NOMO-1 (cell line): Measurements from ENCODE around the gene DIRAS1.

ENCODE experiments used
- DNase-seq, 2 experiments: peaks; one replicate each; lab custom pipeline; 2025; ENCODE audit not compliant: unreplicated experiment in 2 of 2; lab: John Stamatoyannopoulos, UW

DIRAS1 gene, protein sequence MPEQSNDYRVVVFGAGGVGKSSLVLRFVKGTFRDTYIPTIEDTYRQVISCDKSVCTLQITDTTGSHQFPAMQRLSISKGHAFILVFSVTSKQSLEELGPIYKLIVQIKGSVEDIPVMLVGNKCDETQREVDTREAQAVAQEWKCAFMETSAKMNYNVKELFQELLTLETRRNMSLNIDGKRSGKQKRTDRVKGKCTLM

GRCh38 chr19:2720777-2721569 lies at the start of gene DIRAS1:
Gene DIRAS1, minus strand, starts transcription at chr19:2721372. Its CDS starts 3,566 bp downstream, at chr19:2717806.
- no peak for DNase-seq

DNA sequence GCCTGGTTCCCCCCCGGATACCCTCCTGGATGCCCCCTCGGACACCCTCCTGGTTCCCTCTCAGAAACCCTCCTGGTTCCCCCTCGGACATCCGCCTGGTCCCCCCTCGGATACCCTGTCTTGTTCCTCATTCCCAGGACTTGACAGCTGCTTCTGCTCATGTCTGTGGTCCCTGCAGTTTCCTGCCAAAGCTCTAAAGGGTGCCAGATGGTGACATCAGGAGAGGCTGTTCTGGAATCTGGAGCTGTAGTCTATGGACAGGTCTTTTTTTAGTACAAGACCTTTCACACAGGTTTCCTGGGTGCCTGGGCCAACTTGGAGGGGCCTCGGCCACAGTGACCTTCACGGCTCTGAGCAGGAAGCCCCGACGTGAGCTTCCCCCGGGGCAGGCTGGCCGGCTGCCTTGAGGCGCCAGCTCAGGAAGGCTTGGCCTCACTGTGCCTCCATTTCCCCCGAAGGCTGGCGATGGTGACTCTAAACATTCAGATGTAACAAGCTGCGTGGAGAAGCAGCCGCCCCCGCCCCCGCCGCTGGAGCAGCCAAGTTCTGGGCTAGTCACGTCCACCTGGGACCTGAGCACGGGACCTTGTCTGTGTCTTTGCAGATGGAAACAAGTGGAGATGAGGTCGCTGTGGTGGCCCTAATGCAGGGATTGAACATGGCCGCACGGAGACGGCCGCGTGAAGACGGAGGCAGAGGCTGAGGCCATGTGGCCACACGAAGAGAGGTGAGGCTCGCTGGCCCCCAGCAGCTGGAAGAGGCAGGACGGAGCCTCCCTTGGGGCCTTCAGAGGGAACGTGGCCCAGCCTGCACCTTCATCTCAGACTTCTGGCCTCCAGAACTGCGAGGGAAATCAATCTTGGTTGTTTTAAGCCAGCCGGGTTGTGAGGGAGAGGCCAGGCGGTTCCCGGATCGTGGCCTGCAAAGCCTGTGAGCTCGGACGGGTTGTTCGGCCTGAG lies 49.2 kb upstream of the DIRAS1 start:
- no peak for DNase-seq

- no peak for DNase-seq
Measured at GRCh38 chr19:2769218-2769617, 48.0 kb upstream of the DIRAS1 start.

GRCh38 chr19:2768365-2769132 lies 47.4 kb upstream of the DIRAS1 start:
- DNase-seq, result no peak

GRCh38 chr19:2767688-2768087 lies 46.5 kb upstream of the DIRAS1 start:
- DNase-seq, result no peak

DNA sequence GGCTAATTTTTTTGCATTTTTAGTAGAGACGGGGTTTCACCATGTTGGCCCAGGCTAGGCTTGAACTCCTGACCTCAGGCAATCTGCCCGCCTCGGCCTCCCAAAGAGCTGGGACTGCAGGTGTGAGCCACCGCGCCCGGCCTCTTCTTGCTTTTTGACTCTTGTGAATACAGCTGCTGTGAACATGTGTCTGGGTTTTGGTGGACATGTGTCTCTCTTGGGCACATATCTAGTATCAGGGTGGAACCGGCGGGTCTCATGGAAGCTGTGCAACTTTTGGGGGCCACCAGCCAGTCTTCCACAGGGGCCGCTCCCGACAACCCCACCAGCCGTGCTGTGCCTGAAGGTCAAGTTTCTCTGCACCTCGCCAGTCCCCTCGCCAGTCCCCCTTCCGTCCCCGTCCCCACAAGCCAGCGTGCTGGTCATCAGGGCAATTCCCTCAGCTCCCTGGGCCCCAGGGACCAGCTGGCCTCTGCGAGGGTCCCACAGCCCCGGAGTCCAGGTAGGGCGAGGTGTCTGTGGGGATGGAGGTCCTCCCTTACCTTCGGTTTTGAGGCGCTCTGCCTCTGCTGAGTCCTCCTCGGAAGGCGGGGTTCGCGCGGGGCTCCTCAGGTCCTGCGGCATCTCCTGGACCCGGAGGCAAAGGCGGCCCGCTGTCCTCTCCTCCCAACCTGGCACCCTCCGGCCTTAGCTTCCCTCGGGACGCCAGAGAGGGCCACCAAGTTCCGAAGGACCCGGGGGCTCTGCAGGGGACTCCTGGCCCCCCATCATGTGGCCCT lies 45.6 kb upstream of the DIRAS1 start:
- no peak for DNase-seq

- DNase-seq, result no peak
Measured at GRCh38 chr19:2765376-2765775, 44.2 kb upstream of the DIRAS1 start.

DNA sequence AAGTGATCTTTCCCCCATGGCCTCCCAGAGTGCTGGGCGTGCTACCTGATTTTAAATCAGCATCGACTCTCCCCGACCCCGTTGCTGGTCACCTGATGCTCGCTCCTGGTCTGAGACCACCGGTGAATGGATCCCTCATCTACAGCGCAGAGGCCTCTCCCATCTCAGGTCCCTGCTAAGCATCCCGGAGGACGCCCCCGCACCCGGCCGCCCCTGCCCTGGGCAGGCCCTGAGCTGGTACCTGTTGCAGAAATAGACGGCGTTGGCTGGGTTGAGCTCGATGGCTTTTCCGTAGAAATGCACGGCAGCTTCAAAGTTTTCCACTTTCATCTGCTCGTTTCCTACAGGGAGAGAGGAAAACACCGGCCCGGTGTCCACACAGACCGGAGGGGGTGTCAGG lies 43.8 kb upstream of the DIRAS1 start:
- DNase-seq, result no peak

DNA sequence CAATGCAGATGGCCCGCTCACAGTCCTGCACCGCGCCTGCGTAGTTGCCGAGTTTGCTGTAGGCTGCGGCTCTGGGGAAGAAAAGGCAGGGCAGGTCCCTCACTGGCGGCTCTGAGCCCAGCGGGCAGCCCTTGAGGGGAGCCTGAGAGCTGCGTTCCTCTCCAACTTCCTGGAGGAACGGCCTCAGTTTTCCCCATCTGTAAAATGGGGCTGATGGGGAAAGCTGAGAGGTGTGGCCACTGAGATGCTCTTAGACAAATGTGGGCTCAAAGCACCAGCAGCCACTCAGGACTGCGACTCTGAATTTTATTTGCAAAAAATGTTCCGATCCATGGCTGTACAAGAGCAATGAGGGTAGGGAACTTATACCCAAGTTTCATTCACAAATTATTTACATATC lies 42.5 kb upstream of the DIRAS1 start:
- DNase-seq, result no peak

DNA sequence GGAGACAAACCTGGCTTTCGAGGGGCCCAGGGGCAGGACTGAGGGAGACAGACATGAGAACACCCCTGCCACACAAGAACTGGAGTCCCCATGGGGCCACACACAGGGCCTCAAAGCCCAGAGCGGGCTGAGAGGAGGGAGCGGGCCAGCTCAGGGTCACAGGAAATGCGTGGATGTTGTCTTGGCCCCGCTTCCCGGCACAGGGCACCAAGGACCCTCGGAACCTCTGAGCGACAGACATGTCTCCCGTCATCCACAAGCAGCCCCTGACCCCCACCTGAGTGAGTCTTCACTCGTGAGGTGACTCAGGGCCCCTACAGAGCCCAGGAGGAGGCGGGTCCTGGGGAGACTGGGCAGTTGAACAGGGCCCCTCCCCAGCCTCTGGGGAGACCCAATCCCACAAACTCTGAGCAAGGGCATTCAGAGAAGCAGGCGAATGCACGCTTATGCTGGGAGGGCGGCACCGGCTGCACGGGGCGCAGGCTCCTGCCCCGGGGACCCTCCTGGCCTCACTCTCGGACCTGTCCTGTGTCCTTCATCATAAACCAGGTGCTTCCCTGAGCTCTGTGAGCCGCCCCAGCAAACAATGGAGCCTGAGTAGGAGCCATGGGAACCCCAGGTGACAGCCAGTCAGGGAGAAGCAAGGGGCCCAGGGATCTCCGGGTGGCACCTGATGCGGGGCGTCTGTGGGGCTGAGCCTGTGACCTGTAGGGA lies 41.8 kb upstream of the DIRAS1 start:
- no peak for DNase-seq

DNA sequence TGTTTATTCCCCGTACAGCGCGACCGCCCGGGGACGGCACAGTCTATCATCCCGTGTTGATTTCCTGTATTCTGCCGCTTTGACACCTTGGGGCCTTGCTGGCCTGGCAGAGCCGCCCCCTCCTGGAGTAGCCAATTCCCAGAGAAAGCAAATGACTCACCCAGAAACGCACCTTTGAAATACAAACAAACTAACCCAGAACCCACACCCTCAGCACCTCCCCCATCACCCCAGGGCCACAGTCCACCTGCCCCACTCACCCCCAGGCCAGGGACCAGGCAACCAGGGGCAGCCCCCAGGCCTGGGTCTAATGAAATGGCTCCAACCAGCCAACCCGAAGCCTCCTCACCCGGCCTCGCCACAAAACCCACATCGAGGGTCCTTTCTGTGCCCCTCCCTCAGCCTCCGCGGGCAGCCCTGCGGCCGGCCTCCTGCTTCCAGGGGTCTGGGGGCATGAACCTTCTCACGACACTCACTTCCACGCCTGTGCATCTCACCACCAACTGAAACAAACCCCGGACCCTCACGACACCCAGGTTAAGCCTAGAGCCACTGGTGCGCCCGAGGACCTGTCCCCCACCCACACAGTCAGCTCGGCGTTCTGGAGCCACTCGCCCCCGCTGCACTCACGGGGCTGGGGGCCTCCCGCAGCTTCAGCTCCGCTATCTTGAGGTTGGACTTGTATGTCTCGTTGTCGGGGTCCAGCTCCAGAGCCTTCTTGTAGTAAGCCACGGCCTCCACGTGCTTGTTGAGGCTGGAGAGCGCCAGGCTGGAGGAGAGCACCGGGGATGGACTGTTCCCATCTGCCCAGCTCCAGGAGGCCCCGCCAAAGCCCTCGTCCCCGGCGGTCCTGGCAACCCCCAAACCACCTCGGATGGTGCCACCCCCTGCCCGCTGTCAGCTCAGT lies 41.0 kb upstream of the DIRAS1 start:
- DNase-seq, result no peak

DNA sequence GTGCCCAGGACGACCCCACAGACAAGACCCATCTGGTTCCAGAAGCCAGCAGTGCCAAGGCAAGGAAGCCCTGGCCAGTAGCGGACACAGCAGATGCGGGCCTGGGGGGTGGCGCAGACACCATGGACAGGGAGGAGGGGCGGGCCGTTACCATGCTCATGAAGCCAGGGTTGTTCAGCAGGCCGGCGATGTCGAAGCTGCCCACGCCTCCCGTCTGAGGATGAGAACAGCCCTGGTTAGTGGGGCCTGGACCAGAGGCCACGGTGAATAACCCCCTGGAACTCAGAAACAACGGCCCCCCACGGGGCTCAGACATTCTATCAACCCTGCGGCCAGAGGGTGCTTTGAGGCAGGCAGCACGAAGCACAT lies 40.1 kb upstream of the DIRAS1 start:
- no peak for DNase-seq

GRCh38 chr19:2759965-2760364 lies 38.8 kb upstream of the DIRAS1 start:
- DNase-seq, result no peak

- DNase-seq, result no peak
Measured at GRCh38 chr19:2759362-2759761, 38.2 kb upstream of the DIRAS1 start.

- no peak for DNase-seq
Measured at GRCh38 chr19:2758601-2759313, 37.6 kb upstream of the DIRAS1 start.

DNA sequence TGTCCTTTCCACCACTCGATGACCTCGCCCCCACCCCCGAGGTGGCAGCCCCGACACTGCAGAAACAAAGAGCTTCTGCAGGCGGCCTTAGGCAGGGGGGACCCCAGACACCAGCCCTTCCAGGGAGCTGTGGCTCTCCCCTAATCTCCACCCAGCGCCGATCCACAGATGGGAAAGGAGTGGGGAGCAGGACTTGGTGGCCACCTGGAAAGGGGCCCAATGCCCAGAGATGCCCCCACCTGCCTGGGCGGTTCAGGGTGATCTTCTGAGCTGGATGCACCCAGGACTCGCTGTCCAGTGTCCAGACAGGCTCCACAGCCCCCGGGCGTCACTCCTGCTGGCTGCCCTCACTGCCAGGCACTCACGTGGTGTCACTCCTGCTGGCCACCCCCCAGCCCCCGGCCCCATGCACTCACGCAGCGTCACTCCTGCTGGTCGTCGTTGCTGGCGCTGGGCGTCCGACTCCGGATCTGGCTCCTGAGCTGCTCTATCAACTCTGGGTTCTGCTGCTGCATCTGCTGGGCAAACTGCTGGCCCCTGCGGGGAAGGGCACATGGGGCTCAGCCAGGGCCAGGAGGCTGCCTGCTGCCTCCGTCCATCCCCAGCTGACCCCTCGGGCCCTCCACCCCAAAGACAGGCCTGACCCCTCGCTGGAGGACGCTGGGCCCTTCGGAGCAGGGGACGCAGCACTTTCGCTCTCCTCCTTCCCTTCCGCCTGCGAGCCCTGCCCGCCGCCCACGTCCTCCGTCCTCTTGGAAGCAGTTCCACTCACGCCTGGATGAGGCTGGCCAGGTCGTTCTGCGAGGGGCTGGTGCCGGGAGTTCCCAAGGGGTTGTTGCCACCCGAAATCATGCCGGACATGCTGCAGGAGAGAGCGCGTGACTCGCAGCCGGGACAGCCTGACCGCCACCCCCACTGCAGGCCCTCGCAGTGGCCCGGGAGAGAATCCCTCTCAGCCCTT lies 36.0 kb upstream of the DIRAS1 start:
- no peak for DNase-seq

DNA sequence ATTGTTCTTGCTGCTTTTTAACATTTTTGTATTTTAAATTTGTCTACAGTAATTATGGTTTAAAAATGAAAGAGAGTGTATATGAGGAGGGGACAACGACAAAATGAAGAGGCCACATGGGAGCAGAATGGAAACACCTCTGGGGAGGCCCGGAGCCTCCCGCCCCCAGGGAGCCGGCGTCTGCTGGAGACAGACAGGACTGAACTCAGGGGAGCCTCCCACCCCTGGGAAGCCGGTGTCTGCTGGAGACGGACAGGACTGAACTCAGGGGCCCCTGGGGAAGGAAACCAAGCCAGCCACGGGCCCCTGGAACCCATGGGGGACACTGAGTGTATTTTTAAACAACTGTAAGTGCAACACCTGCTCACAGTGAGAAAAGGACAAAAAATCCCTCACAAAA lies 35.3 kb upstream of the DIRAS1 start:
- no peak for DNase-seq
